Smooth muscle cell of the pulmonary artery (primary cell): ENCODE results near the gene EPB41L4A. TPM values are rescaled to one million over a fixed set of nuclear protein-coding genes. Genes with fewer than 3 reads are reported as not detected.

Source experiments
- total RNA-seq: library from RNA; depleted of rRNA; stranded (reverse); fragments of >200 nt; gene quantifications from 2 replicates; pipeline ENCODE4 v1.2.3, GENCODE V29; 2014

Gene EPB41L4A, protein sequence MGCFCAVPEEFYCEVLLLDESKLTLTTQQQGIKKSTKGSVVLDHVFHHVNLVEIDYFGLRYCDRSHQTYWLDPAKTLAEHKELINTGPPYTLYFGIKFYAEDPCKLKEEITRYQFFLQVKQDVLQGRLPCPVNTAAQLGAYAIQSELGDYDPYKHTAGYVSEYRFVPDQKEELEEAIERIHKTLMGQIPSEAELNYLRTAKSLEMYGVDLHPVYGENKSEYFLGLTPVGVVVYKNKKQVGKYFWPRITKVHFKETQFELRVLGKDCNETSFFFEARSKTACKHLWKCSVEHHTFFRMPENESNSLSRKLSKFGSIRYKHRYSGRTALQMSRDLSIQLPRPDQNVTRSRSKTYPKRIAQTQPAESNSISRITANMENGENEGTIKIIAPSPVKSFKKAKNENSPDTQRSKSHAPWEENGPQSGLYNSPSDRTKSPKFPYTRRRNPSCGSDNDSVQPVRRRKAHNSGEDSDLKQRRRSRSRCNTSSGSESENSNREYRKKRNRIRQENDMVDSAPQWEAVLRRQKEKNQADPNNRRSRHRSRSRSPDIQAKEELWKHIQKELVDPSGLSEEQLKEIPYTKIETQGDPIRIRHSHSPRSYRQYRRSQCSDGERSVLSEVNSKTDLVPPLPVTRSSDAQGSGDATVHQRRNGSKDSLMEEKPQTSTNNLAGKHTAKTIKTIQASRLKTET
- 2.5 and 7.3 TPM in 2 replicates for total RNA-seq

DNA sequence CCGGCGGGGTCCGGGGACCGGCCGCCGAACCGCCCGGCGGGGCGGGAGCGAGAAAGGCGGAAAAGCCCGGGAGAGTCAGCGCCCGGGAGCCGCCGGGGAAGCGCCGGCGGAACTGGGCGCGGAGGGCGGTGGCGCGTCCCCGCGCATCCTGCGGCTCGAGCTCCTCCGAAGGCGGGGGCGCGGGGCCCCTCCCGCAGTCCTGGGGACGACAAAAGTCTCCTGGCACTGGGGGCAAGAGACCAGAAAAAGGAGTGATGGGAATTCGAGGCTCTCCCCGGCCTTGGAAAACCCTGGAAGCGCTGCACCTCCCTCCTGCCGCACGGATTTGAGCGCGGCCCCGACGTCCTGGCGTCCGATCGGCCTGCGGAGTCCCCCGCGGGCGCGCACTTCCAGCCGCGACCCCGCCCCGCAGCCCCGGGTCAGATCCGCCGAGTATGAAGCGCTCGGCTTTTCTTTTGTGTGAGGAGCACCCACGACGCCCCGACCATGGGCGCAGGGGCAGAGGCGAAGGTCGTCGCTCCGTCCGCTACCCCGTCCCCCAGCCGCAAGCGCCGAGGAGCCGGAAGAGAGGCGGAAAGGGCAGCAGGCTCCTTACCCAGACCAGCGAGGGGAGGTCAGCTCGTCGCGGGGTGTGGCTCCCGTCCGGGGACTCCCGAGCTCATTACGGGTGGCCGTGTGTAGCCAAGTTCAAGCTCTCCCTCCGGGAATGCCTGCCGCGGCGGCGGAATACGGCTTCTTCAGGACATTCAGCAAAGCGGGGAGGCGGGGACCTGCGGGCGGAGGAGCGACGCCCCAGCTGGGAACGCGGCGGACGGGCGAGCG lies at the start of gene EPB41L4A:
TSS of gene EPB41L4A (minus strand) at position 114 of the 822 bp plus-strand sequence. CDS start 238 bp downstream, outside the sequence.

